IPS-15b (cell line): Measurements from ENCODE around the gene NRP1.

ENCODE experiments used
- H3K27me3 ChIP-seq: one replicate; pipeline ENCODE4 v1.6.1; 2013; ENCODE audit warnings: low read length; ENCODE audit not compliant: control insufficient read depth, insufficient read depth
- H3K36me3 ChIP-seq: one replicate; pipeline ENCODE4 v1.6.1; 2013; ENCODE audit warnings: low read length; ENCODE audit not compliant: control insufficient read depth, insufficient read depth
- H3K4me1 ChIP-seq: one replicate; pipeline ENCODE4 v1.6.1; 2013; ENCODE audit warnings: mild to moderate bottlenecking, low read length; ENCODE audit not compliant: control insufficient read depth, insufficient read depth
- H3K4me3 ChIP-seq: one replicate; pipeline ENCODE4 v1.5.1; 2013; ENCODE audit warnings: low read depth, low read length
- H3K9ac ChIP-seq: one replicate; pipeline ENCODE4 v1.6.1; 2013; ENCODE audit warnings: low read depth, mild to moderate bottlenecking, low read length
- H3K9me3 ChIP-seq: one replicate; pipeline ENCODE4 v1.6.1; 2013; ENCODE audit warnings: mild to moderate bottlenecking, low read length; ENCODE audit not compliant: control insufficient read depth, insufficient read depth

The NRP1 gene

GRCh38 chr10:33331379-33331694 lies 3.1 kb downstream of the NRP1 start:
- H3K4me3 ChIP-seq = no peak overlapping the region

GRCh38 chr10:33330543-33331378 lies 3.7 kb downstream of the NRP1 start:
- no peak overlapping the region for H3K9ac ChIP-seq
- H3K27me3 ChIP-seq = peaks cover 27% of the 10 kb centered on the region
- no peaks in the 10 kb centered on the region for H3K36me3 ChIP-seq
- H3K4me3 ChIP-seq = no peak overlapping the region
- no peaks in the 10 kb centered on the region for H3K9me3 ChIP-seq
- peaks cover 5% of the 10 kb centered on the region for H3K4me1 ChIP-seq

More at GRCh38 chr10:33331379-33331694, 3.1 kb downstream of the NRP1 start:
- Histone ChIP-seq H3K9ac (no peak overlapping the region), H3K9me3 (no peaks in the 10 kb centered on the region), H3K27me3 (peaks cover 33% of the 10 kb centered on the region), H3K36me3 (no peaks in the 10 kb centered on the region), H3K4me1 (peaks cover 5% of the 10 kb centered on the region)

GRCh38 chr10:33329178-33329577 lies 5.3 kb downstream of the NRP1 start:
- no peaks in the 10 kb centered on the region for H3K36me3 ChIP-seq
- peaks cover 5% of the 10 kb centered on the region for H3K4me1 ChIP-seq
- no peaks in the 10 kb centered on the region for H3K9me3 ChIP-seq
- peaks cover 27% of the 10 kb centered on the region for H3K27me3 ChIP-seq
- H3K4me3 ChIP-seq = no peak overlapping the region
- H3K9ac ChIP-seq = no peak overlapping the region

GRCh38 chr10:33328253-33328652 lies 6.2 kb downstream of the NRP1 start:
- Histone ChIP-seq H3K27me3 (peaks cover 19% of the 10 kb centered on the region), H3K9me3 (no peaks in the 10 kb centered on the region), H3K4me1 (peaks cover 3% of the 10 kb centered on the region), H3K36me3 (no peaks in the 10 kb centered on the region), H3K9ac (no peak overlapping the region), H3K4me3 (no peak overlapping the region)

- Histone ChIP-seq H3K36me3 (no peaks in the 10 kb centered on the region), H3K9ac (no peak overlapping the region), H3K4me3 (no peak overlapping the region), H3K9me3 (no peaks in the 10 kb centered on the region), H3K4me1 (peaks cover 3% of the 10 kb centered on the region), H3K27me3 (peaks cover 14% of the 10 kb centered on the region)
Observed at GRCh38 chr10:33327751-33328150, 6.7 kb downstream of the NRP1 start.

GRCh38 chr10:33326933-33327332 lies 7.5 kb downstream of the NRP1 start:
- Histone ChIP-seq H3K4me3 (no peak overlapping the region), H3K4me1 (peaks cover 3% of the 10 kb centered on the region), H3K9ac (no peak overlapping the region), H3K36me3 (no peaks in the 10 kb centered on the region), H3K9me3 (no peaks in the 10 kb centered on the region), H3K27me3 (peaks cover 7% of the 10 kb centered on the region)

GRCh38 chr10:33325929-33326328 lies 8.5 kb downstream of the NRP1 start:
- Histone ChIP-seq H3K9me3 (no peaks in the 10 kb centered on the region), H3K9ac (no peak overlapping the region), H3K4me1 (peaks cover 3% of the 10 kb centered on the region), H3K36me3 (no peaks in the 10 kb centered on the region), H3K4me3 (no peak overlapping the region), H3K27me3 (peaks cover under 1% of the 10 kb centered on the region)

GRCh38 chr10:33323721-33324120 lies 10.7 kb downstream of the NRP1 start:
- H3K9me3 ChIP-seq = no peaks in the 10 kb centered on the region
- H3K4me1 ChIP-seq = no peaks in the 10 kb centered on the region
- H3K36me3 ChIP-seq = no peaks in the 10 kb centered on the region
- no peaks in the 10 kb centered on the region for H3K27me3 ChIP-seq
- no peak overlapping the region for H3K4me3 ChIP-seq
- H3K9ac ChIP-seq = no peak overlapping the region

- H3K27me3 ChIP-seq = no peaks in the 10 kb centered on the region
- H3K4me1 ChIP-seq = no peaks in the 10 kb centered on the region
- H3K9me3 ChIP-seq = no peaks in the 10 kb centered on the region
- H3K9ac ChIP-seq = no peak overlapping the region
- no peaks in the 10 kb centered on the region for H3K36me3 ChIP-seq
- H3K4me3 ChIP-seq = no peak overlapping the region
Observed at GRCh38 chr10:33321516-33321915, 13.0 kb downstream of the NRP1 start.

GRCh38 chr10:33320288-33320687 lies 14.2 kb downstream of the NRP1 start:
- Histone ChIP-seq H3K9me3 (no peaks in the 10 kb centered on the region), H3K9ac (no peak overlapping the region), H3K4me1 (no peaks in the 10 kb centered on the region), H3K27me3 (no peaks in the 10 kb centered on the region), H3K36me3 (no peaks in the 10 kb centered on the region), H3K4me3 (no peak overlapping the region)

GRCh38 chr10:33315891-33316290 lies 18.6 kb downstream of the NRP1 start:
- no peaks in the 10 kb centered on the region for H3K9me3 ChIP-seq
- H3K4me1 ChIP-seq = peaks cover 3% of the 10 kb centered on the region
- H3K4me3 ChIP-seq = no peak overlapping the region
- H3K27me3 ChIP-seq = no peaks in the 10 kb centered on the region
- H3K9ac ChIP-seq = no peak overlapping the region
- H3K36me3 ChIP-seq = no peaks in the 10 kb centered on the region

GRCh38 chr10:33314811-33315561 lies 19.5 kb downstream of the NRP1 start:
- no peaks in the 10 kb centered on the region for H3K36me3 ChIP-seq
- H3K27me3 ChIP-seq = no peaks in the 10 kb centered on the region
- H3K4me3 ChIP-seq = no peak overlapping the region
- peaks cover 3% of the 10 kb centered on the region for H3K4me1 ChIP-seq
- H3K9me3 ChIP-seq = no peaks in the 10 kb centered on the region
- H3K9ac ChIP-seq = no peak overlapping the region
